Nephron (organoid): ENCODE results near the gene FBXO45.
"Not testable (repeated sequence)": the region's sequence is repeated elsewhere in the genome, so short reads cannot be mapped to it uniquely, and the experiment has no call there.

Experiments
- H3K27ac Mint-ChIP-seq, 3 experiments: 2 replicates each; pipeline ENCODE4 v1.8.0; 2020; ENCODE audit warnings: mixed read lengths in 3 of 3, mild to moderate bottlenecking in 2 of 3, moderate library complexity in 1 of 3
- H3K27me3 Mint-ChIP-seq: 2 replicates; pipeline ENCODE4 v1.8.0; 2021; ENCODE audit warnings: low read depth, mild to moderate bottlenecking, moderate library complexity, mixed read lengths
- H3K36me3 Mint-ChIP-seq: 2 replicates; pipeline ENCODE4 v1.8.0; 2020; ENCODE audit warnings: low read depth, mixed read lengths
- H3K4me1 Mint-ChIP-seq: 2 replicates; pipeline ENCODE4 v1.8.0; 2020; ENCODE audit warnings: mixed read lengths
- H3K4me3 Mint-ChIP-seq, 3 experiments: 2 replicates each; pipeline ENCODE4 v1.8.0; 2020; ENCODE audit warnings: mild to moderate bottlenecking in 3 of 3, mixed read lengths in 3 of 3, moderate library complexity in 2 of 3
- H3K9me3 Mint-ChIP-seq: 2 replicates; pipeline ENCODE4 v1.8.0; 2020; ENCODE audit warnings: mixed read lengths
- CTCF ChIP-seq, 3 experiments: fragments of 200-600 bp; sonication (generic); IDR thresholded peaks; one replicate each; pipeline ENCODE4 v1.5.0; 2021; ENCODE audit warnings: antibody characterized with exemption in 3 of 3; ENCODE audit not compliant: unreplicated experiment in 3 of 3

FBXO45 gene

DNA sequence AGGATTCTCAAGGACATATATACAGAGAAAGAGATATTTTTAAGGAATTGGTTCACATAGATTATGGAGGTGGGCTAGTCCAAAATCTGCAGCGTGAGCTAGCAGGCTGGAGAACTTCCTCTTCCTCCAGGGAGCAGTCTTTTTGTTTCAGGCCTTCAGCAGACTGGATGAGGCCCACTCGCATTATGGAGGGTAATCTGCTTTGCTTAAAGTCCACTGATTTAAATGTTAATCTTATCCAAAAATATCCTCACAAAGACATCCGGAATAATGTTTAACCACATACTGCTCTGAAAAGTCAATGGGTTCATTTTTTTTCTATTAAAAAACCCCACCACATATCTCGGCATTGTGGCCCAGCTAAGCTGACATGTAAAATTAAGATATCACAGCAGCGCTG is 48.8 kb downstream of the FBXO45 start:
- H3K27me3 Mint-ChIP-seq = no peaks in the 10 kb centered on the region
- H3K4me1 Mint-ChIP-seq = no peaks in the 10 kb centered on the region
- H3K27ac Mint-ChIP-seq = no peak overlapping the region
- no peaks in the 10 kb centered on the region for H3K36me3 Mint-ChIP-seq
- no peaks in the 10 kb centered on the region for H3K9me3 Mint-ChIP-seq
- TF ChIP-seq CTCF (IDR thresholded peaks at IDR 0.05; ENCODE audit: unreplicated experiment in 3 of 3) = no peak
- no peak overlapping the region for H3K4me3 Mint-ChIP-seq

GRCh38 chr3:196619223-196619622 is 50.8 kb downstream of the FBXO45 start:
- no peak overlapping the region for H3K4me3 Mint-ChIP-seq
- H3K36me3 Mint-ChIP-seq = no peaks in the 10 kb centered on the region
- peak overlapping the region in 1 of 3 experiments; percentile 16 for H3K27ac Mint-ChIP-seq
- no peaks in the 10 kb centered on the region for H3K9me3 Mint-ChIP-seq
- no peak for TF ChIP-seq CTCF (IDR thresholded peaks at IDR 0.05; ENCODE audit: unreplicated experiment in 3 of 3)
- H3K4me1 Mint-ChIP-seq = no peaks in the 10 kb centered on the region
- H3K27me3 Mint-ChIP-seq = no peaks in the 10 kb centered on the region

- H3K9me3 Mint-ChIP-seq, H3K36me3 Mint-ChIP-seq, H3K4me1 Mint-ChIP-seq: not testable (repeated sequence)
Observed at GRCh38 chr3:196619627-196620026, 51.2 kb downstream of the FBXO45 start.

GRCh38 chr3:196620161-196620604 is 51.7 kb downstream of the FBXO45 start:
- no peaks in the 10 kb centered on the region for H3K4me1 Mint-ChIP-seq
- no peak overlapping the region for H3K4me3 Mint-ChIP-seq
- TF ChIP-seq CTCF (IDR thresholded peaks at IDR 0.05; ENCODE audit: unreplicated experiment in 3 of 3) = no peak
- H3K27ac Mint-ChIP-seq = no peak overlapping the region
- H3K36me3 Mint-ChIP-seq = no peaks in the 10 kb centered on the region
- H3K9me3 Mint-ChIP-seq = no peaks in the 10 kb centered on the region
- no peaks in the 10 kb centered on the region for H3K27me3 Mint-ChIP-seq

More at GRCh38 chr3:196619627-196620026, 51.2 kb downstream of the FBXO45 start:
- H3K4me3 Mint-ChIP-seq, H3K27me3 Mint-ChIP-seq, H3K27ac Mint-ChIP-seq: not testable (repeated sequence)

- TF ChIP-seq CTCF (IDR thresholded peaks at IDR 0.05; ENCODE audit: unreplicated experiment in 3 of 3) = no peak
- Mint-ChIP-seq H3K27me3 (no peaks in the 10 kb centered on the region), H3K36me3 (no peaks in the 10 kb centered on the region), H3K4me3 (no peak overlapping the region), H3K9me3 (no peaks in the 10 kb centered on the region), H3K27ac (no peak overlapping the region), H3K4me1 (no peaks in the 10 kb centered on the region)
Observed at GRCh38 chr3:196620684-196621083, 52.2 kb downstream of the FBXO45 start.

GRCh38 chr3:196621611-196622010 is 53.2 kb downstream of the FBXO45 start:
- Mint-ChIP-seq H3K27me3 (no peaks in the 10 kb centered on the region), H3K27ac (no peak overlapping the region), H3K4me3 (no peak overlapping the region), H3K36me3 (no peaks in the 10 kb centered on the region), H3K4me1 (no peaks in the 10 kb centered on the region), H3K9me3 (no peaks in the 10 kb centered on the region)
- no peak for TF ChIP-seq CTCF (IDR thresholded peaks at IDR 0.05; ENCODE audit: unreplicated experiment in 3 of 3)
